GM23338 (cell line): ENCODE measurements around the gene NSUN7. TPM values are rescaled to one million over a fixed set of nuclear protein-coding genes. Genes with fewer than 3 reads are reported as not detected.

Experiments used
- ATAC-seq: fragments of 200-7000 bp; cut with Tn5 transposase; 3 replicates; pipeline ENCODE4 v1.9.1; 2020
- DNase-seq: peaks from one replicate; pipeline ENCODE4 v3.0.0-alpha.2; 2015; ENCODE audit warnings: low spot score
- H2AFZ ChIP-seq: fragments of 200-600 bp; sonication (generic); 2 replicates; pipeline ENCODE4 v1.8.0; 2016; ENCODE audit warnings: antibody characterized with exemption, mild to moderate bottlenecking, moderate library complexity
- H3F3A ChIP-seq: fragments of 200-600 bp; sonication (generic); replicated peaks from 2 replicates; pipeline ENCODE4 v1.8.0; 2017; ENCODE audit warnings: antibody characterized with exemption, mixed run types, low read depth
- H3K27ac ChIP-seq: fragments of 200-600 bp; sonication (generic); 2 replicates; pipeline ENCODE4 v1.6.1; 2016; ENCODE audit warnings: low read depth
- H3K27me3 ChIP-seq: fragments of 200-600 bp; sonication (generic); 2 replicates; pipeline ENCODE4 v1.8.0; 2016; ENCODE audit warnings: mild to moderate bottlenecking, mixed run types, moderate library complexity; ENCODE audit not compliant: insufficient read depth
- H3K36me3 ChIP-seq: fragments of 200-600 bp; sonication (generic); 2 replicates; pipeline ENCODE4 v1.8.0; 2016; ENCODE audit warnings: mild to moderate bottlenecking; ENCODE audit not compliant: insufficient read depth
- H3K4me1 ChIP-seq: fragments of 200-600 bp; sonication (generic); 2 replicates; pipeline ENCODE4 v1.8.0; 2016; ENCODE audit warnings: mild to moderate bottlenecking, moderate library complexity; ENCODE audit not compliant: insufficient read depth
- H3K4me2 ChIP-seq: fragments of 200-600 bp; sonication (generic); 2 replicates; pipeline ENCODE4 v1.7.1; 2017; ENCODE audit warnings: mixed run types
- H3K4me3 ChIP-seq: fragments of 200-600 bp; sonication (generic); 2 replicates; pipeline ENCODE4 v1.6.1; 2016; ENCODE audit warnings: mixed run types
- H3K79me2 ChIP-seq: fragments of 200-600 bp; sonication (generic); replicated peaks from 2 replicates; pipeline ENCODE4 v1.8.0; 2017; ENCODE audit warnings: mild to moderate bottlenecking; ENCODE audit not compliant: insufficient read depth
- H3K9me2 ChIP-seq: fragments of 200-600 bp; sonication (generic); 2 replicates; pipeline ENCODE4 v1.8.0; 2017; ENCODE audit not compliant: insufficient read depth
- H4K20me1 ChIP-seq: fragments of 200-600 bp; sonication (generic); replicated peaks from 2 replicates; pipeline ENCODE4 v1.8.0; 2017; ENCODE audit warnings: mild to moderate bottlenecking; ENCODE audit not compliant: insufficient read depth
- H3K27ac Mint-ChIP-seq: 2 replicates; pipeline ENCODE4 v1.8.0; 2020; ENCODE audit warnings: inconsistent platforms, mild to moderate bottlenecking, moderate library complexity, mixed read lengths
- H3K27me3 Mint-ChIP-seq: 3 replicates; pipeline ENCODE4 v1.8.0; 2022; ENCODE audit warnings: low read depth, mild to moderate bottlenecking, moderate library complexity, mixed read lengths, inconsistent platforms; ENCODE audit not compliant: insufficient read depth, poor library complexity
- H3K36me3 Mint-ChIP-seq: 3 replicates; pipeline ENCODE4 v1.8.0; 2021; ENCODE audit warnings: low read depth, mild to moderate bottlenecking, inconsistent platforms, moderate library complexity, mixed read lengths
- H3K4me1 Mint-ChIP-seq: 3 replicates; pipeline ENCODE4 v1.8.0; 2020; ENCODE audit warnings: mild to moderate bottlenecking, inconsistent platforms, mixed read lengths
- H3K4me3 Mint-ChIP-seq: 3 replicates; pipeline ENCODE4 v1.8.0; 2021; ENCODE audit warnings: moderate library complexity, mild to moderate bottlenecking, inconsistent platforms, mixed read lengths
- H3K9me3 Mint-ChIP-seq: 3 replicates; pipeline ENCODE4 v1.8.0; 2020; ENCODE audit warnings: moderate library complexity, mild to moderate bottlenecking, inconsistent platforms, mixed read lengths
- CREB1 ChIP-seq: fragments of 250-450 bp; sonication (Bioruptor Pico); IDR thresholded peaks from 2 replicates; pipeline ENCODE4 v1.5.0; 2020; ENCODE audit warnings: low read depth, mild to moderate bottlenecking, moderate library complexity
- CTCF ChIP-seq, 2 experiments: fragments of 200-600 bp in 1 of 2; sonication (generic) in 1 of 2; conservative IDR thresholded peaks; 2 replicates each; pipeline versions ENCODE4 v1.5.1 to v1.6.1; 2016 to 2017; ENCODE audit warnings: antibody characterized with exemption in 2 of 2, low read depth in 2 of 2, mild to moderate bottlenecking in 2 of 2, moderate library complexity in 1 of 2
- EZH2 ChIP-seq: fragments of 200-600 bp; sonication (generic); IDR thresholded peaks from one replicate; pipeline ENCODE4 v1.8.0; 2017; ENCODE audit warnings: antibody characterized with exemption, mild to moderate bottlenecking, low read depth; ENCODE audit not compliant: unreplicated experiment
- EZH2phosphoT487 ChIP-seq: fragments of 200-600 bp; sonication (generic); IDR thresholded peaks from one replicate; pipeline ENCODE4 v1.8.1; 2018; ENCODE audit warnings: antibody characterized with exemption; ENCODE audit not compliant: unreplicated experiment
- JUNB ChIP-seq: IDR thresholded peaks from one replicate; pipeline ENCODE4 v1.6.1; 2016; ENCODE audit warnings: antibody characterized with exemption; ENCODE audit not compliant: unreplicated experiment
- NANOG ChIP-seq: IDR thresholded peaks from 2 replicates; pipeline ENCODE4 v1.6.1; 2016; ENCODE audit warnings: antibody characterized with exemption, borderline replicate concordance
- POLR2AphosphoS5 ChIP-seq: IDR thresholded peaks from 2 replicates; pipeline ENCODE4 v1.6.1; 2016; ENCODE audit warnings: antibody characterized with exemption, low read depth
- REST ChIP-seq: IDR thresholded peaks from one replicate; pipeline ENCODE4 v1.6.1; 2018; ENCODE audit warnings: antibody characterized with exemption; ENCODE audit not compliant: unreplicated experiment
- STAT1 ChIP-seq: IDR thresholded peaks from one replicate; pipeline ENCODE4 v1.6.1; 2016; ENCODE audit warnings: antibody characterized with exemption; ENCODE audit not compliant: unreplicated experiment
- ZNF114 ChIP-seq: fragments of 250-450 bp; sonication (Bioruptor Pico); IDR thresholded peaks from 2 replicates; pipeline ENCODE4 v1.5.0; 2020; ENCODE audit warnings: mild to moderate bottlenecking, moderate library complexity
- ZNF331 ChIP-seq: fragments of 250-450 bp; sonication (Bioruptor Pico); IDR thresholded peaks from 2 replicates; pipeline ENCODE4 v1.5.0; 2020; ENCODE audit warnings: low read depth, mild to moderate bottlenecking, moderate library complexity
- ZNF462 ChIP-seq: fragments of 250-450 bp; sonication (Bioruptor Pico); IDR thresholded peaks from 2 replicates; pipeline ENCODE4 v1.5.0; 2020; ENCODE audit warnings: mild to moderate bottlenecking, moderate library complexity
- polyA plus RNA-seq: library from polyadenylated mRNA; unstranded; fragments of >200 nt; fragmentation: Nextera tagmentation; extraction: Ambion mirVana; gene quantifications from 2 replicates; pipeline ENCODE4 v1.2.1, GENCODE V29; 2016
- total RNA-seq: library from RNA; depleted of rRNA; stranded (reverse); fragments of >200 nt; shearing (Covaris generic); gene quantifications from 2 replicates; pipeline ENCODE4 v1.2.3, GENCODE V29; 2014
- TF ChIP-seq, protein P1 (sequence below): IDR thresholded peaks from 2 replicates; pipeline ENCODE4 v1.6.1; 2016; ENCODE audit warnings: antibody characterized with exemption

NSUN7 gene
- total and polyA plus RNA-seq, 2 experiments from 2014 or later = 28.8 to 29.0 TPM

- no peak overlapping the region for H3K27ac Mint-ChIP-seq
- no peaks in the 10 kb centered on the region for H4K20me1 ChIP-seq
- H3K27me3 Mint-ChIP-seq = no peaks in the 10 kb centered on the region
- H3K4me1 Mint-ChIP-seq = peaks cover 2% of the 10 kb centered on the region
- TF ChIP-seq CREB1 (CRISPR knock-in tag) (no peak), STAT1 (no peak), ZNF114 (CRISPR knock-in tag) (no peak), EZH2 (no peak), NANOG (no peak), REST (no peak), CTCF (conservative IDR thresholded peaks at IDR 0.05; ENCODE audit: low read depth in 2 of 2) (no peak), POLR2AphosphoS5 (no peak), JUNB (no peak), EZH2phosphoT487 (no peak), ZNF462 (CRISPR knock-in tag) (no peak), ZNF331 (CRISPR knock-in tag) (no peak)
- TF ChIP-seq, protein P1, sequence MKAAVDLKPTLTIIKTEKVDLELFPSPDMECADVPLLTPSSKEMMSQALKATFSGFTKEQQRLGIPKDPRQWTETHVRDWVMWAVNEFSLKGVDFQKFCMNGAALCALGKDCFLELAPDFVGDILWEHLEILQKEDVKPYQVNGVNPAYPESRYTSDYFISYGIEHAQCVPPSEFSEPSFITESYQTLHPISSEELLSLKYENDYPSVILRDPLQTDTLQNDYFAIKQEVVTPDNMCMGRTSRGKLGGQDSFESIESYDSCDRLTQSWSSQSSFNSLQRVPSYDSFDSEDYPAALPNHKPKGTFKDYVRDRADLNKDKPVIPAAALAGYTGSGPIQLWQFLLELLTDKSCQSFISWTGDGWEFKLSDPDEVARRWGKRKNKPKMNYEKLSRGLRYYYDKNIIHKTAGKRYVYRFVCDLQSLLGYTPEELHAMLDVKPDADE = no peak
- no peaks in the 10 kb centered on the region for H3K9me3 Mint-ChIP-seq
- no peak overlapping the region for H3K27ac ChIP-seq
- H3K36me3 ChIP-seq = no peaks in the 10 kb centered on the region
- no peak overlapping the region for H3K4me3 ChIP-seq
- ATAC-seq = no peak
- H3F3A ChIP-seq = no peaks in the 10 kb centered on the region
- H3K9me2 ChIP-seq = no peaks in the 10 kb centered on the region
- no peak overlapping the region for H2AFZ ChIP-seq
- H3K4me3 Mint-ChIP-seq = no peak overlapping the region
- H3K79me2 ChIP-seq = no peaks in the 10 kb centered on the region
- no peak overlapping the region for H3K4me2 ChIP-seq
- no peak for DNase-seq
- no peaks in the 10 kb centered on the region for H3K27me3 ChIP-seq
- no peaks in the 10 kb centered on the region for H3K36me3 Mint-ChIP-seq
- H3K4me1 ChIP-seq = no peaks in the 10 kb centered on the region
These were observed 21.4 kb upstream of the NSUN7 start for GRCh38 chr4:40728333-40728732.
